Measurements from ENCODE around the gene PGM5.

PGM5 gene

GRCh38 chr9:68482548-68482947 is 126.1 kb downstream of the PGM5 start:
- no peak for DNase-seq (ENCODE audit: extremely low read depth, low read depth)
- TF ChIP-seq, protein P1, sequence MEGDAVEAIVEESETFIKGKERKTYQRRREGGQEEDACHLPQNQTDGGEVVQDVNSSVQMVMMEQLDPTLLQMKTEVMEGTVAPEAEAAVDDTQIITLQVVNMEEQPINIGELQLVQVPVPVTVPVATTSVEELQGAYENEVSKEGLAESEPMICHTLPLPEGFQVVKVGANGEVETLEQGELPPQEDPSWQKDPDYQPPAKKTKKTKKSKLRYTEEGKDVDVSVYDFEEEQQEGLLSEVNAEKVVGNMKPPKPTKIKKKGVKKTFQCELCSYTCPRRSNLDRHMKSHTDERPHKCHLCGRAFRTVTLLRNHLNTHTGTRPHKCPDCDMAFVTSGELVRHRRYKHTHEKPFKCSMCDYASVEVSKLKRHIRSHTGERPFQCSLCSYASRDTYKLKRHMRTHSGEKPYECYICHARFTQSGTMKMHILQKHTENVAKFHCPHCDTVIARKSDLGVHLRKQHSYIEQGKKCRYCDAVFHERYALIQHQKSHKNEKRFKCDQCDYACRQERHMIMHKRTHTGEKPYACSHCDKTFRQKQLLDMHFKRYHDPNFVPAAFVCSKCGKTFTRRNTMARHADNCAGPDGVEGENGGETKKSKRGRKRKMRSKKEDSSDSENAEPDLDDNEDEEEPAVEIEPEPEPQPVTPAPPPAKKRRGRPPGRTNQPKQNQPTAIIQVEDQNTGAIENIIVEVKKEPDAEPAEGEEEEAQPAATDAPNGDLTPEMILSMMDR (IDR thresholded peaks at IDR 0.05; ENCODE audit: low read depth, low read length, missing control alignments) = no peak
- no peak overlapping the region for H3K4me3 ChIP-seq (replicated peaks; ENCODE audit: low read depth, low read length)

- DNase-seq (ENCODE audit: extremely low read depth, low read depth) = no peak
- TF ChIP-seq, protein P1 (IDR thresholded peaks at IDR 0.05; ENCODE audit: low read depth, low read length, missing control alignments) = no peak
- no peak overlapping the region for H3K4me3 ChIP-seq (replicated peaks; ENCODE audit: low read depth, low read length)
Observed at GRCh38 chr9:68488126-68488525, 131.7 kb downstream of the PGM5 start.

DNA sequence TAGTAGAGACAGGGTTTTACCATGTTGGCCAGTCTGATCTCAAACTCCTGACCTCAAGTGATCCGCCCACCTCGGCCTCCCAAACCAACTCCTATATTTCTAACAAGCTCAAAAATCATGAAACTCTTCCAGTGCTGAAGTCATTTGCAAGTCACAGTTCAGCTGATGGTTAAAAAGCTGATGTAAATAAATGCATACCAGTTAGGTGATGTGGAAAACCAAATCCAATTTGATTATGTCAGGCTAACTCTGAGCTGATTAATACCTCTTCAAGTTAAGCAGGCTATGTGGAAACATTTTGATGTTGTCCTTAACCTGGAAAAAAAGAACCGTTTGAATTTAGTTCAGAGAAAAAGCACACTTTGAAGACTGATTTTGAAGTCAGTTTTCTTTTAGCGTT is 133.2 kb downstream of the PGM5 start:
- no peak for DNase-seq (ENCODE audit: extremely low read depth, low read depth)
- H3K4me3 ChIP-seq (replicated peaks; ENCODE audit: low read depth, low read length) = no peak overlapping the region
- TF ChIP-seq, protein P1 (IDR thresholded peaks at IDR 0.05; ENCODE audit: low read depth, low read length, missing control alignments) = no peak

- TF ChIP-seq, protein P1 (IDR thresholded peaks at IDR 0.05; ENCODE audit: low read depth, low read length, missing control alignments) = no peak
- no peak for DNase-seq (ENCODE audit: extremely low read depth, low read depth)
Observed at GRCh38 chr9:68492806-68493205, 136.4 kb downstream of the PGM5 start.

DNA sequence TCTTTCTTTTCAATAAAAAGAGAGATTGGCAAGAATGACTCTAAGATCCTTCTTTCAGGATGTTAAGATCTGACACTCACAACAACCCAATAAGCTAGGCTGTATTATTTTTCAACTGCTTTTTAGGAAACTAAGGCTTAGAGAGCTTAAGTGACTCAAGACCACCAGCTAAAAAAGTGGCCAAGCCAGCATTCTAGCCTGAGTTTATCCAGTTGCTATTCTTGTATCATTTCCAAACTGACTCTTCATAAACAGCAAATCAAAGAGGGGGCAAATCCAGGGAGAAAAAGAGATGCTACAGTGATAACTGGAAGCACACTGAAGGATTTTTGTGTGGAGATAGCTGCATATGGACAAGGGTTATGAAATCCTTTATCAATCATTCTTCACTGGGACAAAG is 137.1 kb downstream of the PGM5 start:
- no peak overlapping the region for H3K4me3 ChIP-seq (replicated peaks; ENCODE audit: low read depth, low read length)
- no peak for DNase-seq (ENCODE audit: extremely low read depth, low read depth)
- TF ChIP-seq, protein P1 (IDR thresholded peaks at IDR 0.05; ENCODE audit: low read depth, low read length, missing control alignments) = no peak

More at GRCh38 chr9:68492806-68493205, 136.4 kb downstream of the PGM5 start:
- no peak overlapping the region for H3K4me3 ChIP-seq (replicated peaks; ENCODE audit: low read depth, low read length)

GRCh38 chr9:68493958-68494577 is 137.7 kb downstream of the PGM5 start:
- TF ChIP-seq, protein P1 (IDR thresholded peaks at IDR 0.05; ENCODE audit: low read depth, low read length, missing control alignments) = no peak
- DNase-seq (ENCODE audit: extremely low read depth, low read depth) = no peak
- no peak overlapping the region for H3K4me3 ChIP-seq (replicated peaks; ENCODE audit: low read depth, low read length)

- DNase-seq (ENCODE audit: extremely low read depth, low read depth) = no peak
- H3K4me3 ChIP-seq (replicated peaks; ENCODE audit: low read depth, low read length) = no peak overlapping the region
Observed at GRCh38 chr9:68495247-68495646, 138.8 kb downstream of the PGM5 start.

More at GRCh38 chr9:68495247-68495646, 138.8 kb downstream of the PGM5 start:
- TF ChIP-seq, protein P1 (IDR thresholded peaks at IDR 0.05; ENCODE audit: low read depth, low read length, missing control alignments) = no peak
